H1 (cell line): Measurements from ENCODE around the gene KNCN. TPM values are rescaled to one million over a fixed set of nuclear protein-coding genes. Genes with fewer than 3 reads are reported as not detected.
A peak's percentile ranks its signal among the peaks of the same experiment; 100 is the strongest.

Experiments used
- CTCF ChIA-PET: fragments of 300-600 bp; sonication (Branson Sonifier 250); formaldehyde crosslinking; loops from one replicate; lab custom pipeline; 2021; ENCODE audit not compliant: partially characterized antibody; lab: Charles Lee
- POLR2A ChIA-PET: fragments of 300-600 bp; sonication (Branson Sonifier 250); formaldehyde crosslinking; loops from one replicate; lab custom pipeline; 2021; ENCODE audit warnings: inconsistent platforms; ENCODE audit not compliant: partially characterized antibody; lab: Charles Lee
- DNase-seq, 2 experiments: peaks; one replicate each; pipeline versions ENCODE4 v3.0.0 to v3.0.0-alpha.2; 2010 to 2022; ENCODE audit warnings: low spot score in 2 of 2, low read depth in 1 of 2, mixed read lengths in 1 of 2
- FAIRE-seq: peaks from 2 replicates; lab custom pipeline; 2011; peaks lifted over from hg19 to GRCh38; lab: Jason Lieb, UNC
- H2AFZ ChIP-seq: 2 replicates; pipeline ENCODE4 v1.8.1; 2012; ENCODE audit warnings: low read length, inconsistent platforms
- H2AK5ac ChIP-seq: 2 replicates; pipeline ENCODE4 v1.6.1; 2013; ENCODE audit warnings: low read depth, low read length
- H2BK120ac ChIP-seq: replicated peaks from 2 replicates; pipeline ENCODE3; 2013; ENCODE audit warnings: low read depth, low read length, inconsistent platforms
- H2BK12ac ChIP-seq: 2 replicates; pipeline ENCODE4 v1.6.1; 2013; ENCODE audit warnings: low read depth, low read length
- H2BK15ac ChIP-seq: 2 replicates; pipeline ENCODE4 v1.6.1; 2013; ENCODE audit warnings: low read length
- H2BK20ac ChIP-seq: 2 replicates; pipeline ENCODE4 v1.6.1; 2013; ENCODE audit warnings: low read length
- H2BK5ac ChIP-seq: 2 replicates; pipeline ENCODE4 v1.6.1; 2013; ENCODE audit warnings: low read depth, low read length
- H3K14ac ChIP-seq: 2 replicates; pipeline ENCODE4 v1.6.1; 2013; ENCODE audit warnings: inconsistent platforms; ENCODE audit not compliant: insufficient read length
- H3K18ac ChIP-seq: 2 replicates; pipeline ENCODE4 v1.6.1; 2013; ENCODE audit warnings: low read length; ENCODE audit errors: extremely low read depth
- H3K23ac ChIP-seq: 2 replicates; pipeline ENCODE4 v1.6.1; 2013; ENCODE audit warnings: inconsistent platforms; ENCODE audit not compliant: insufficient read length
- H3K23me2 ChIP-seq: 2 replicates; pipeline ENCODE4 v1.6.1; 2013; ENCODE audit warnings: low read depth, low read length
- H3K27ac ChIP-seq: 2 replicates; pipeline ENCODE4 v1.6.1; 2011; ENCODE audit warnings: low read depth, low read length, inconsistent platforms
- H3K27me3 ChIP-seq, 4 experiments: replicated peaks in 1 of 4; 1 replicate in 1 of 4; 2 replicates in 3 of 4; pipeline versions ENCODE4 v1.6.1 to v1.8.1; 2011 to 2013; ENCODE audit warnings: low read length in 3 of 4, mild to moderate bottlenecking in 3 of 4, inconsistent platforms in 2 of 4, mixed read lengths in 2 of 4, moderate library complexity in 1 of 4; ENCODE audit not compliant: control insufficient read depth in 3 of 4, insufficient read depth in 3 of 4; ENCODE audit errors: extremely low read depth in 1 of 4
- H3K36me3 ChIP-seq, 4 experiments: 2 replicates each; pipeline versions ENCODE4 v1.6.1 to v1.8.1; 2011 to 2013; ENCODE audit warnings: mild to moderate bottlenecking in 4 of 4, low read length in 3 of 4, moderate library complexity in 2 of 4, control low read depth in 1 of 4, inconsistent platforms in 1 of 4; ENCODE audit not compliant: insufficient read depth in 4 of 4, control insufficient read depth in 2 of 4
- H3K4ac ChIP-seq: replicated peaks from 2 replicates; pipeline ENCODE3; 2013; ENCODE audit warnings: low read length, low read depth, mixed read lengths, inconsistent platforms; ENCODE audit not compliant: insufficient read length
- H3K4me1 ChIP-seq, 4 experiments: replicated peaks in 1 of 4; 1 replicate in 1 of 4; 2 replicates in 3 of 4; pipeline versions ENCODE4 v1.6.1 to v1.8.1; 2011 to 2013; ENCODE audit warnings: low read length in 3 of 4, inconsistent platforms in 2 of 4, mixed read lengths in 1 of 4; ENCODE audit not compliant: insufficient read depth in 4 of 4, control insufficient read depth in 3 of 4
- H3K4me2 ChIP-seq, 2 experiments: 2 replicates each; pipeline versions ENCODE4 v1.6.1 to v1.8.1; 2011 to 2013; ENCODE audit warnings: low read depth in 2 of 2, low read length in 2 of 2, control low read depth in 1 of 2, inconsistent platforms in 1 of 2, mild to moderate bottlenecking in 1 of 2; ENCODE audit not compliant: insufficient read depth in 1 of 2
- H3K4me3 ChIP-seq, 4 experiments: fragments of 200-600, 300-600 bp in 1 of 4; sonication (generic), shearing (Covaris generic), sonication (Bioruptor Twin) in 1 of 4; 2 replicates each; pipeline versions ENCODE4 v1.5.1 to v1.8.1; 2011 to 2016; ENCODE audit warnings: low read length in 4 of 4, low read depth in 3 of 4, control low read depth in 2 of 4, inconsistent platforms in 2 of 4, mild to moderate bottlenecking in 2 of 4, mixed read lengths in 1 of 4, moderate library complexity in 1 of 4; ENCODE audit not compliant: insufficient read depth in 2 of 4; ENCODE audit errors: extremely low read depth in 1 of 4
- H3K56ac ChIP-seq: replicated peaks from 2 replicates; pipeline ENCODE3; 2013; ENCODE audit warnings: low read depth, mild to moderate bottlenecking, mixed read lengths, low read length, inconsistent platforms; ENCODE audit not compliant: insufficient read length
- H3K79me1 ChIP-seq: 2 replicates; pipeline ENCODE4 v1.6.1; 2013; ENCODE audit warnings: low read depth, low read length, control low read depth
- H3K79me2 ChIP-seq, 2 experiments: 2 replicates each; pipeline versions ENCODE4 v1.6.1 to v1.8.1; 2012 to 2013; ENCODE audit warnings: low read length in 2 of 2, mild to moderate bottlenecking in 2 of 2, inconsistent platforms in 1 of 2; ENCODE audit not compliant: insufficient read depth in 2 of 2, control insufficient read depth in 1 of 2
- H3K9ac ChIP-seq, 4 experiments: replicated peaks in 1 of 4; 1 replicate in 1 of 4; 2 replicates in 3 of 4; pipeline versions ENCODE4 v1.6.1 to v1.8.1; 2011 to 2013; ENCODE audit warnings: low read depth in 3 of 4, low read length in 3 of 4, control low read depth in 2 of 4, mild to moderate bottlenecking in 2 of 4, moderate library complexity in 2 of 4, inconsistent platforms in 1 of 4; ENCODE audit errors: extremely low read depth in 1 of 4
- H3K9me3 ChIP-seq, 2 experiments: 2 replicates each; pipeline versions ENCODE4 v1.6.1 to v1.8.1; 2012 to 2013; ENCODE audit warnings: mild to moderate bottlenecking in 2 of 2, moderate library complexity in 2 of 2, control low read depth in 1 of 2, inconsistent platforms in 1 of 2, low read depth in 1 of 2, low read length in 1 of 2, mixed read lengths in 1 of 2; ENCODE audit not compliant: insufficient read depth in 2 of 2
- H4K20me1 ChIP-seq, 2 experiments: replicated peaks in 1 of 2; 2 replicates each; pipeline versions ENCODE3 to v1.8.1; 2011 to 2013; ENCODE audit warnings: inconsistent platforms in 2 of 2, low read length in 2 of 2, mild to moderate bottlenecking in 1 of 2; ENCODE audit not compliant: insufficient read depth in 2 of 2, control insufficient read depth in 1 of 2
- H4K5ac ChIP-seq: 2 replicates; pipeline ENCODE4 v1.6.1; 2013; ENCODE audit warnings: low read length, low read depth, mixed read lengths, inconsistent platforms; ENCODE audit not compliant: insufficient read length
- H4K8ac ChIP-seq: 2 replicates; pipeline ENCODE4 v1.8.0; 2013; ENCODE audit warnings: mild to moderate bottlenecking, moderate library complexity, low read length, inconsistent platforms; ENCODE audit not compliant: insufficient read depth; ENCODE audit errors: extremely low read depth
- H4K91ac ChIP-seq: replicated peaks from 2 replicates; pipeline ENCODE3; 2013; ENCODE audit warnings: low read length, mixed read lengths, inconsistent platforms; ENCODE audit not compliant: insufficient read length
- ATF3 ChIP-seq: IDR thresholded peaks from 2 replicates; pipeline ENCODE4 v1.6.1; 2011; ENCODE audit warnings: low read depth, mild to moderate bottlenecking, low read length; ENCODE audit not compliant: insufficient read depth
- TAF7 ChIP-seq: optimal IDR thresholded peaks from 2 replicates; pipeline ENCODE3; 2011; ENCODE audit warnings: low read depth, mild to moderate bottlenecking, inconsistent platforms, low read length, moderate library complexity, borderline replicate concordance
- WGBS, 2 experiments: shearing (Covaris generic) in 1 of 2; methylation state at CpG; one replicate each; pipeline versions ENCODE4 v1.1.6 to v1.1.7; 2013 to 2015; ENCODE audit warnings: low lambda C conversion rate in 2 of 2, mixed read lengths in 2 of 2, inconsistent platforms in 1 of 2, low coverage in 1 of 2, missing lambda C conversion rate in 1 of 2; ENCODE audit not compliant: insufficient replicate concordance in 2 of 2, insufficient coverage in 1 of 2, insufficient read length in 1 of 2; ENCODE audit errors: extremely low coverage in 1 of 2, missing lambda C conversion rate in 1 of 2; 5-methylcytosine and 5-hydroxymethylcytosine counted together
- polyA plus RNA-seq, 7 experiments: library from polyadenylated mRNA; depleted of rRNA in 3 of 7; stranded (reverse) in 5 of 7; unstranded in 2 of 7; fragments of >200 nt in 5 of 7; fragments of 200-250 nt in 2 of 7; gene quantifications; 1 replicate in 5 of 7; 2 replicates in 1 of 7; 4 replicates in 1 of 7; pipeline versions ENCODE4 v1.2.1 to v1.2.3, GENCODE V29; 2011 to 2013; ENCODE audit warnings: missing spikeins in 2 of 7, mixed read lengths in 2 of 7
- total RNA-seq: library from RNA; stranded (reverse); fragmentation: NEBNext Ultra II Directional; extraction: Animal tissue kit (Norgen Biotek cat#: 25700); gene quantifications from 2 replicates; pipeline ENCODE4 v1.2.1, GENCODE V29; 2021

Gene KNCN
- total and polyA plus RNA-seq, 2 of the 8 experiments (the other 6 are each of a cell fraction or from before 2014, with no cell fraction given), result not detected

DNA sequence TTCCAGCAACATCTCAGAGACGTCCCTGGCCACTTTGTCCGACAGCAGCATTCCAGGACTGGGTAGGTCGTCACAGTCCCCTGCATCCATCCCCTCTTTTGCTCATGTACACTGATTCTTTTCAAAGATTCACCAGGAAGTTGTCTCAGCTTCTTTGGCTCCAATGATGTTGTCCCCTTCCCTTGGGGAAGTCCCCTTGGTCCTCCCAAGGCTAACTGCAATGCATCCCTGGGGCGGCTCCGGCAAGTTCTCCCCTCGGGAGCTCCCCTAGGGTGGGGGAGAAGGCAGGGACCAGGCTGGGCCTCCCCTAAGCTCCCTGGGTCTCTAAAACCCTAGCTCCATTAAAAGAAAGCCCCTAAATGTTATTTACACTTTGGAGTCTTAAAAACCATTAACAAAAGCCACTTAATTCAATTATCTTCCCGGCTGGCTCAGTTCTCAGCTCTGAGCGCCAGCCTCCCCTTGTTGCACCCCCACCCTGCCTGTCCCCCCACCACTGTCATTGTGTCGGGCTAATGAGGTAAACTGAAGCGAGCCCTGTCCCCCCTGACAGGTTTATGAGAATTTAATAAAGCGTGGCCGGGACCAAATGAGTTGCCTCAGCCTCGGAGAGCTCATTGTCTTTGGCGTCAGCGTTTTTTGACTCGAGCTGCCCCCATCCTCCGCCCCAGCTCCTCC is 25.3 kb downstream of the KNCN start:
- Histone ChIP-seq H3K56ac (no peak overlapping the region), H3K14ac (no peak overlapping the region), H2BK5ac (no peak overlapping the region), H2AFZ (no peak overlapping the region), H3K4me3 (peak overlapping the region in 1 of 4 experiments; percentile 40; a peak in 4 of 8 replicates), H4K8ac (no peak overlapping the region), H4K5ac (no peak overlapping the region), H4K91ac (no peak overlapping the region), H2AK5ac (0 out of 2 replicates have a peak overlapping the region, but pooled peaks have one; percentile 19), H3K79me1 (no peaks in the 10 kb centered on the region), H3K36me3 (no peaks in the 10 kb centered on the region), H3K27me3 (peaks cover 14 to 80% (median 60%) of the 10 kb centered on the region in 4 experiments), H3K23me2 (0 out of 2 replicates have a peak, but pooled peaks cover 1% of the 10 kb centered on the region), H2BK20ac (peak overlapping the region; percentile 83; the same call in 1 of the 2 replicates), H2BK12ac (peak overlapping the region; percentile 94; the same call in 1 of the 2 replicates), H2BK15ac (0 out of 2 replicates have a peak overlapping the region, but pooled peaks have one; percentile 34), H4K20me1 (peaks cover 1 to 2% of the 10 kb centered on the region in 2 experiments), H3K4me2 (peak overlapping the region; percentile 48 to 50; a peak in 3 of 4 replicates), H3K79me2 (no peaks in the 10 kb centered on the region), H3K18ac (no peak overlapping the region; the same call in 1 of the 2 replicates), H3K27ac (no peak overlapping the region), H3K4me1 (peaks cover 9 to 37% (median 21%) of the 10 kb centered on the region in 4 experiments), H2BK120ac (no peak overlapping the region), H3K9ac (no peak overlapping the region), H3K23ac (no peak overlapping the region), H3K4ac (no peak overlapping the region), H3K9me3 (no peaks in the 10 kb centered on the region)
- TF ChIP-seq ATF3 (no peak), TAF7 (no peak)
- ChIA-PET POLR2A (interaction anchor here (0.9 to 2.6 kb wide), 10 partner anchors 10 to 81 kb away, joined by 3 to 20 read pairs (median 3); no protein-coding TSS in a partner anchor), CTCF (interaction anchor here (0.5 to 25.0 kb wide), 18 partner anchors 6 to 877 kb away, joined by 3 to 1068 read pairs (median 18); partner anchors contain the start of genes DMBX1, KNCN, MKNK1 and MOB3C)
- DNase-seq (no peak), FAIRE-seq (no peak)
- 38% methylated on average over 15 of the region's 17 CpGs; no CpG with 5 or more reads in 1 of the 2 experiments for WGBS, 2 experiments
